Panc1 (cell line): Measurements from ENCODE around the gene CYP4X1. TPM values are rescaled to one million over a fixed set of nuclear protein-coding genes. Genes with fewer than 3 reads are reported as not detected.
"Not testable (repeated sequence)": the region's sequence is repeated elsewhere in the genome, so short reads cannot be mapped to it uniquely, and the experiment has no call there.

ENCODE experiments used
- ATAC-seq: fragments of 200-7000 bp; cut with Tn5 transposase; 2 replicates; pipeline ENCODE4 v1.9.1; 2020; ENCODE audit warnings: mild to moderate bottlenecking, moderate library complexity
- BruUV-seq: library from RNA; stranded (reverse); fragments of 400-500 nt; replicated peaks from 2 replicates; lab custom pipeline; 2021; lab: Mats Ljungman, UMichigan
- CTCF ChIA-PET: fragments of 300-600 bp; sonication (Branson Sonifier 250); formaldehyde crosslinking; loops from one replicate; lab custom pipeline; 2022; ENCODE audit warnings: antibody characterized with exemption; lab: Charles Lee
- POLR2A ChIA-PET: fragments of 300-600 bp; sonication (Branson Sonifier 250); formaldehyde crosslinking; loops from one replicate; lab custom pipeline; 2022; ENCODE audit warnings: antibody characterized with exemption; lab: Charles Lee
- DNase-seq: peaks from one replicate; pipeline ENCODE4 v3.0.0-alpha.2; 2010; ENCODE audit warnings: low read depth, low spot score
- H3K27ac ChIP-seq: 2 replicates; pipeline ENCODE4 v1.5.1; 2011; ENCODE audit warnings: mild to moderate bottlenecking, low read length, inconsistent platforms
- H3K27me3 ChIP-seq: fragments of 200-500 bp; sonication (Bioruptor generic); 2 replicates; pipeline ENCODE4 v1.6.0; 2014; ENCODE audit warnings: low read length, inconsistent platforms; ENCODE audit not compliant: control insufficient read depth, insufficient read depth
- H3K36me3 ChIP-seq: fragments of 200-500 bp; sonication (Bioruptor generic); 2 replicates; pipeline ENCODE4 v1.5.1; 2014; ENCODE audit warnings: inconsistent platforms, mild to moderate bottlenecking, low read length, moderate library complexity; ENCODE audit not compliant: control insufficient read depth, insufficient read depth
- H3K4me1 ChIP-seq: 2 replicates; pipeline ENCODE4 v1.5.1; 2011; ENCODE audit warnings: inconsistent platforms, mild to moderate bottlenecking, low read length, moderate library complexity; ENCODE audit not compliant: control insufficient read depth, insufficient read depth
- H3K4me3 ChIP-seq, 2 experiments: 2 replicates each; pipeline ENCODE4 v1.5.1; 2011 to 2012; ENCODE audit warnings: low read depth in 2 of 2, low read length in 2 of 2, mild to moderate bottlenecking in 2 of 2, inconsistent platforms in 1 of 2, moderate library complexity in 1 of 2
- H3K9me3 ChIP-seq: fragments of 200-500 bp; sonication (Bioruptor generic); 2 replicates; pipeline ENCODE4 v1.5.1; 2014; ENCODE audit warnings: low read depth, mild to moderate bottlenecking, inconsistent platforms, low read length, moderate library complexity; ENCODE audit not compliant: control insufficient read depth, insufficient read depth
- CTCF ChIP-seq: fragments of 450-650 bp; IDR thresholded peaks from 2 replicates; pipeline ENCODE4 v1.5.1; 2017; ENCODE audit warnings: mild to moderate bottlenecking
- in situ Hi-C: cut with HindIII; loops from 2 replicates; pipeline ENCODE4 v1.10.0; 2016; ENCODE audit warnings: low sequenced_read_pairs, low pct_unique_long_range_greater_than_20kb
- intact Hi-C: fragments of 100-400 bp; cut with micrococcal nuclease; formaldehyde crosslinking; loops from one replicate; pipeline ENCODE4 v1.10.0; 2022; ENCODE audit not compliant: unreplicated experiment
- total RNA-seq: library from RNA; stranded (reverse); gene quantifications from one replicate; pipeline ENCODE4 v1.2.1, GENCODE V29; 2021; ENCODE audit not compliant: unreplicated experiment

The CYP4X1 gene
- total RNA-seq, 1 experiment from 2014 or later, result 1.3 TPM

GRCh38 chr1:47089356-47089755, 65.9 kb downstream of the CYP4X1 start:
- H3K4me1 ChIP-seq, H3K36me3 ChIP-seq, BruUV-seq, intact Hi-C loops, H3K4me3 ChIP-seq, POLR2A ChIA-PET, H3K9me3 ChIP-seq, CTCF ChIA-PET, in situ Hi-C loops, H3K27me3 ChIP-seq, H3K27ac ChIP-seq, ATAC-seq: not testable (repeated sequence)
- peak; percentile 68; the same call in 1 of the 2 replicates for TF ChIP-seq CTCF
- DNase-seq, result peak; percentile 2

- ATAC-seq, BruUV-seq, CTCF ChIA-PET, H3K36me3 ChIP-seq, H3K4me1 ChIP-seq, DNase-seq, H3K27ac ChIP-seq, H3K9me3 ChIP-seq, intact Hi-C loops, in situ Hi-C loops, H3K27me3 ChIP-seq, H3K4me3 ChIP-seq, POLR2A ChIA-PET: not testable (repeated sequence)
Observed at GRCh38 chr1:47091476-47091875, 68.0 kb downstream of the CYP4X1 start.

Other genes with a start within 250 kb of the CYP4X1 start
- not detected for gene CYP4B1, start 224.6 kb upstream of the CYP4X1 start, total RNA-seq
- gene CYP4A11, start 82.2 kb upstream of the CYP4X1 start, total RNA-seq, result not detected
- not detected for gene CYP4Z1, start 43.6 kb downstream of the CYP4X1 start, total RNA-seq
- not detected for gene CYP4A22, start 113.8 kb downstream of the CYP4X1 start, total RNA-seq
- not detected for gene PDZK1IP1, start 166.4 kb downstream of the CYP4X1 start, total RNA-seq
- gene TAL1, start 208.6 kb downstream of the CYP4X1 start, total RNA-seq, result 0.05 TPM